ENCODE data around the gene DISC1.
"Not testable (repeated sequence)": the region's sequence is repeated elsewhere in the genome, so short reads cannot be mapped to it uniquely, and the experiment has no call there.

The DISC1 gene

DNA sequence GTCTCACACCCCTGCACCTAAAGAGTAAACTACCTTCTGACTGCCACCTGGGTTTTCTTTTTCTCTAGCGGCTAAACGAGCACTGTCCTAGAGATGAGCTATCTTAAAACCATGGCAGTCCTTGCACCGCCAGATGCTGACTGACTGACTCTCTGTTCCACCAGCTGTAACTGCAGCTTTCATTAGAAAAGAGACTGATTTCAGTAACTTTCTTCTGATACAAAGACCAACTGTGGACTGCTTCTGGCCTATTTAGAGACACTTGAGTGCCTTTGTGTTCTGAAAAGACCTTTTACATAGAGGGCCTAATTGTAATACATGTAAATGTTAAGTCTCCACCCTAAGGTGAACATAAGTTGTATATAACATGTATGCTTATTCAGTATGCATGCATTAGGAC lies 152.5 kb downstream of the DISC1 start:
- Histone ChIP-seq H4K20me1 (ENCODE audit: insufficient read depth, low read length) (no peaks in the 10 kb centered on the region), H3K9me3 (ENCODE audit: low read length) (no peaks in the 10 kb centered on the region), H3K4me3 (ENCODE audit: low read depth, low read length, poor library complexity, severe bottlenecking) (no peak overlapping the region), H2AFZ (ENCODE audit: low read length) (no peak overlapping the region), H3K27ac (ENCODE audit: low read depth, low read length, poor library complexity, severe bottlenecking) (no peak overlapping the region), H3K9ac (ENCODE audit: low read length) (no peak overlapping the region), H3F3A (ENCODE audit: insufficient read depth, low read length) (no peaks in the 10 kb centered on the region), H3K79me2 (ENCODE audit: insufficient read depth, low read length) (no peaks in the 10 kb centered on the region), H3K4me1 (ENCODE audit: insufficient read depth, low read length, severe bottlenecking) (no peaks in the 10 kb centered on the region), H3K36me3 (ENCODE audit: insufficient read depth, low read length) (no peaks in the 10 kb centered on the region), H3K9me2 (ENCODE audit: low read depth, low read length) (no peaks in the 10 kb centered on the region), H3K27me3 (ENCODE audit: insufficient read depth, low read length) (no peaks in the 10 kb centered on the region), H3K4me2 (ENCODE audit: low read length) (no peak overlapping the region)
- TF ChIP-seq, protein P1, sequence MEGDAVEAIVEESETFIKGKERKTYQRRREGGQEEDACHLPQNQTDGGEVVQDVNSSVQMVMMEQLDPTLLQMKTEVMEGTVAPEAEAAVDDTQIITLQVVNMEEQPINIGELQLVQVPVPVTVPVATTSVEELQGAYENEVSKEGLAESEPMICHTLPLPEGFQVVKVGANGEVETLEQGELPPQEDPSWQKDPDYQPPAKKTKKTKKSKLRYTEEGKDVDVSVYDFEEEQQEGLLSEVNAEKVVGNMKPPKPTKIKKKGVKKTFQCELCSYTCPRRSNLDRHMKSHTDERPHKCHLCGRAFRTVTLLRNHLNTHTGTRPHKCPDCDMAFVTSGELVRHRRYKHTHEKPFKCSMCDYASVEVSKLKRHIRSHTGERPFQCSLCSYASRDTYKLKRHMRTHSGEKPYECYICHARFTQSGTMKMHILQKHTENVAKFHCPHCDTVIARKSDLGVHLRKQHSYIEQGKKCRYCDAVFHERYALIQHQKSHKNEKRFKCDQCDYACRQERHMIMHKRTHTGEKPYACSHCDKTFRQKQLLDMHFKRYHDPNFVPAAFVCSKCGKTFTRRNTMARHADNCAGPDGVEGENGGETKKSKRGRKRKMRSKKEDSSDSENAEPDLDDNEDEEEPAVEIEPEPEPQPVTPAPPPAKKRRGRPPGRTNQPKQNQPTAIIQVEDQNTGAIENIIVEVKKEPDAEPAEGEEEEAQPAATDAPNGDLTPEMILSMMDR (IDR thresholded peaks at IDR 0.05; ENCODE audit: low read length) = no peak
- TF ChIP-seq EZH2 (IDR thresholded peaks at IDR 0.05; ENCODE audit: borderline replicate concordance, low read length) = no peak

GRCh38 chr1:231781892-231782291 lies 155.3 kb downstream of the DISC1 start:
- no peaks in the 10 kb centered on the region for H3K9me2 ChIP-seq (ENCODE audit: low read depth, low read length)
- TF ChIP-seq EZH2 (IDR thresholded peaks at IDR 0.05; ENCODE audit: borderline replicate concordance, low read length) = no peak
- TF ChIP-seq, protein P1 (IDR thresholded peaks at IDR 0.05; ENCODE audit: low read length) = no peak
- no peaks in the 10 kb centered on the region for H3F3A ChIP-seq (ENCODE audit: insufficient read depth, low read length)
- no peaks in the 10 kb centered on the region for H4K20me1 ChIP-seq (ENCODE audit: insufficient read depth, low read length)
- H3K4me3 ChIP-seq (ENCODE audit: low read depth, low read length, poor library complexity, severe bottlenecking) = no peak overlapping the region
- no peaks in the 10 kb centered on the region for H3K27me3 ChIP-seq (ENCODE audit: insufficient read depth, low read length)
- H3K9me3 ChIP-seq (ENCODE audit: low read length) = no peaks in the 10 kb centered on the region
- no peak overlapping the region for H3K9ac ChIP-seq (ENCODE audit: low read length)
- no peaks in the 10 kb centered on the region for H3K79me2 ChIP-seq (ENCODE audit: insufficient read depth, low read length)
- no peak overlapping the region for H3K4me2 ChIP-seq (ENCODE audit: low read length)
- no peaks in the 10 kb centered on the region for H3K36me3 ChIP-seq (ENCODE audit: insufficient read depth, low read length)
- H2AFZ ChIP-seq (ENCODE audit: low read length) = no peak overlapping the region
- H3K27ac ChIP-seq (ENCODE audit: low read depth, low read length, poor library complexity, severe bottlenecking) = no peak overlapping the region
- no peaks in the 10 kb centered on the region for H3K4me1 ChIP-seq (ENCODE audit: insufficient read depth, low read length, severe bottlenecking)

- H3K27me3 ChIP-seq (ENCODE audit: insufficient read depth, low read length); H3K4me1 ChIP-seq (ENCODE audit: insufficient read depth, low read length, severe bottlenecking); H3K36me3 ChIP-seq (ENCODE audit: insufficient read depth, low read length); H3K9me3 ChIP-seq (ENCODE audit: low read length); H3K79me2 ChIP-seq (ENCODE audit: insufficient read depth, low read length); H3K4me2 ChIP-seq (ENCODE audit: low read length); H3K9me2 ChIP-seq (ENCODE audit: low read depth, low read length); H3K4me3 ChIP-seq (ENCODE audit: low read depth, low read length, poor library complexity, severe bottlenecking); H3K9ac ChIP-seq (ENCODE audit: low read length); H3F3A ChIP-seq (ENCODE audit: insufficient read depth, low read length); H4K20me1 ChIP-seq (ENCODE audit: insufficient read depth, low read length); H3K27ac ChIP-seq (ENCODE audit: low read depth, low read length, poor library complexity, severe bottlenecking); H2AFZ ChIP-seq (ENCODE audit: low read length): not testable (repeated sequence)
Observed at GRCh38 chr1:231785073-231785472, 158.5 kb downstream of the DISC1 start.

- Histone ChIP-seq H3K4me3 (ENCODE audit: low read depth, low read length, poor library complexity, severe bottlenecking) (no peak overlapping the region), H3F3A (ENCODE audit: insufficient read depth, low read length) (no peaks in the 10 kb centered on the region), H3K27me3 (ENCODE audit: insufficient read depth, low read length) (no peaks in the 10 kb centered on the region), H3K9ac (ENCODE audit: low read length) (no peak overlapping the region), H3K27ac (ENCODE audit: low read depth, low read length, poor library complexity, severe bottlenecking) (no peak overlapping the region), H3K36me3 (ENCODE audit: insufficient read depth, low read length) (no peaks in the 10 kb centered on the region), H3K4me2 (ENCODE audit: low read length) (no peak overlapping the region), H3K9me3 (ENCODE audit: low read length) (no peaks in the 10 kb centered on the region), H3K79me2 (ENCODE audit: insufficient read depth, low read length) (no peaks in the 10 kb centered on the region), H4K20me1 (ENCODE audit: insufficient read depth, low read length) (no peaks in the 10 kb centered on the region), H3K4me1 (ENCODE audit: insufficient read depth, low read length, severe bottlenecking) (no peaks in the 10 kb centered on the region), H3K9me2 (ENCODE audit: low read depth, low read length) (no peaks in the 10 kb centered on the region), H2AFZ (ENCODE audit: low read length) (no peak overlapping the region)
- TF ChIP-seq, protein P1 (IDR thresholded peaks at IDR 0.05; ENCODE audit: low read length) = no peak
- TF ChIP-seq EZH2 (IDR thresholded peaks at IDR 0.05; ENCODE audit: borderline replicate concordance, low read length) = no peak
Observed at GRCh38 chr1:231786126-231786525, 159.5 kb downstream of the DISC1 start.

All from OCI-LY1 (cell line).